ENCODE data around the gene CEL.
A peak's percentile ranks its signal among the peaks of the same experiment; 100 is the strongest.

Gene CEL

GRCh38 chr9:133048595-133048994 lies 13.2 kb upstream of the CEL start:
- peak; percentile 79 for ATAC-seq
- TF ChIP-seq ZFP30 (CRISPR knock-in tag; IDR thresholded peaks at IDR 0.05) (no peak), CSRNP3 (CRISPR knock-in tag; IDR thresholded peaks at IDR 0.05) (no peak), POU6F1 (CRISPR knock-in tag; IDR thresholded peaks at IDR 0.05; ENCODE audit: borderline replicate concordance, low read depth) (no peak), TOX (CRISPR knock-in tag; IDR thresholded peaks at IDR 0.05; ENCODE audit: borderline replicate concordance) (no peak), BACH2 (CRISPR knock-in tag; IDR thresholded peaks at IDR 0.05; ENCODE audit: borderline replicate concordance) (no peak), ZNF565 (CRISPR knock-in tag; conservative IDR thresholded peaks at IDR 0.05; ENCODE audit: low read depth) (no peak), PATZ1 (CRISPR knock-in tag; IDR thresholded peaks at IDR 0.05; ENCODE audit: borderline replicate concordance) (no peak), ZC3H10 (CRISPR knock-in tag; IDR thresholded peaks at IDR 0.05) (no peak), PPARA (CRISPR knock-in tag; IDR thresholded peaks at IDR 0.05; ENCODE audit: borderline replicate concordance) (no peak), TCF4 (CRISPR knock-in tag; IDR thresholded peaks at IDR 0.05; ENCODE audit: borderline replicate concordance) (no peak), TSHZ2 (CRISPR knock-in tag; IDR thresholded peaks at IDR 0.05) (no peak), CSDC2 (CRISPR knock-in tag; IDR thresholded peaks at IDR 0.05) (no peak), ZFP3 (CRISPR knock-in tag; IDR thresholded peaks at IDR 0.05) (no peak), OSR1 (CRISPR knock-in tag; IDR thresholded peaks at IDR 0.05) (no peak), ZNF70 (CRISPR knock-in tag; IDR thresholded peaks at IDR 0.05) (no peak), GLIS3 (CRISPR knock-in tag; IDR thresholded peaks at IDR 0.05) (no peak), ZNF8 (CRISPR knock-in tag; IDR thresholded peaks at IDR 0.05) (no peak)

GRCh38 chr9:133049043-133049442 lies 12.7 kb upstream of the CEL start:
- no peak; the same call in 2 of the 3 replicates for ATAC-seq
- no peak for TF ChIP-seq ZFP3 (CRISPR knock-in tag; IDR thresholded peaks at IDR 0.05)
- TF ChIP-seq ZNF565 (CRISPR knock-in tag; conservative IDR thresholded peaks at IDR 0.05; ENCODE audit: low read depth), result no peak
- TF ChIP-seq OSR1 (CRISPR knock-in tag; IDR thresholded peaks at IDR 0.05), result no peak
- TF ChIP-seq GLIS3 (CRISPR knock-in tag; IDR thresholded peaks at IDR 0.05), result no peak
- no peak for TF ChIP-seq PATZ1 (CRISPR knock-in tag; IDR thresholded peaks at IDR 0.05; ENCODE audit: borderline replicate concordance)
- TF ChIP-seq POU6F1 (CRISPR knock-in tag; IDR thresholded peaks at IDR 0.05; ENCODE audit: borderline replicate concordance, low read depth), result no peak
- no peak for TF ChIP-seq BACH2 (CRISPR knock-in tag; IDR thresholded peaks at IDR 0.05; ENCODE audit: borderline replicate concordance)
- no peak for TF ChIP-seq ISL1 (CRISPR knock-in tag; IDR thresholded peaks at IDR 0.05)
- no peak for TF ChIP-seq PPARA (CRISPR knock-in tag; IDR thresholded peaks at IDR 0.05; ENCODE audit: borderline replicate concordance)
- no peak for TF ChIP-seq TOX (CRISPR knock-in tag; IDR thresholded peaks at IDR 0.05; ENCODE audit: borderline replicate concordance)
- no peak for TF ChIP-seq CSRNP3 (CRISPR knock-in tag; IDR thresholded peaks at IDR 0.05)
- TF ChIP-seq RARB (CRISPR knock-in tag; IDR thresholded peaks at IDR 0.05), result no peak
- TF ChIP-seq ZNF8 (CRISPR knock-in tag; IDR thresholded peaks at IDR 0.05), result no peak
- TF ChIP-seq ZC3H10 (CRISPR knock-in tag; IDR thresholded peaks at IDR 0.05), result no peak
- no peak for TF ChIP-seq ESRRG (CRISPR knock-in tag; IDR thresholded peaks at IDR 0.05)
- TF ChIP-seq TCF4 (CRISPR knock-in tag; IDR thresholded peaks at IDR 0.05; ENCODE audit: borderline replicate concordance), result no peak

Measured in SK-N-SH treated with all-trans-retinoic acid at 6 μM for 48 hours (cell line).